ENCODE results near the gene IRF8. TPM values are rescaled to one million over a fixed set of nuclear protein-coding genes. Genes with fewer than 3 reads are reported as not detected.

Gene IRF8
- total RNA-seq, 1 experiment from 2014 or later = 0.28 TPM

DNA sequence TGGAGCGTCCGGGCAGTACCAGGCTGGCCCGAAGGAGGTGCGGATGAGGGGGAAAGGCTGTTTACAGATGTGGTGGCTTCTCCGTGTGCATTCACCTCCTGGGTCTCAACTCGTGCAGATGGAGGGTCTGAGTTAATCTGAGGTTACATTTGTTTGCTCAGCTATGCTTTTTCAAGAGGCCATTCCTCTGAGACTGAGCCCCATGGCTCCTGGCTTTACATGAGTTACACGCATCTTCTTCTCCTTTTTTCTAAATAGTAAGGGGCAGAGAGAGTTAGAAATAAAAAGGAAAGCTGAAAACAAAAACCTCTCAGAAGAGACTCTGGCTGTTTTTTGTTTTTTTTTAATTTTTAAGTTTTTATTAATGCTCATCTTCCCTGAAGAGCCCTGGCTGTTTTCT, 29.0 kb downstream of the IRF8 start:
- Mint-ChIP-seq H3K27ac (no peak overlapping the region; a peak in 1 of 7 replicates), H3K4me3 (no peak overlapping the region), H3K4me1 (peaks cover 16 to 24% of the 10 kb centered on the region in 2 experiments), H3K9me3 (no peaks in the 10 kb centered on the region), H3K36me3 (ENCODE audit: insufficient read depth in 1 of 3, low read depth in 3 of 3) (no peaks in the 10 kb centered on the region), H3K27me3 (ENCODE audit: low read depth) (peaks cover 2% of the 10 kb centered on the region)
- H2BK12ac ChIP-seq (ENCODE audit: insufficient read length, low read depth, low read length) = no peak overlapping the region
- no peaks in the 10 kb centered on the region for H3K79me1 ChIP-seq (ENCODE audit: insufficient read depth, low read depth, low read length, poor library complexity, severe bottlenecking)
- no peak overlapping the region for H2BK15ac ChIP-seq (ENCODE audit: low read depth, low read length)
- no peak overlapping the region for H4K91ac ChIP-seq (ENCODE audit: insufficient read length, low read depth, low read length)
- H4K5ac ChIP-seq (ENCODE audit: insufficient read length, low read depth, low read length) = no peak overlapping the region
- no peaks in the 10 kb centered on the region for H3K9me3 ChIP-seq (ENCODE audit: control insufficient read depth, low read depth, low read length)
- no peaks in the 10 kb centered on the region for H3K79me2 ChIP-seq (ENCODE audit: insufficient read depth, low read length)
- H3K23ac ChIP-seq (ENCODE audit: insufficient read length, low read depth, low read length) = no peak overlapping the region
- H3K4ac ChIP-seq (ENCODE audit: low read depth, low read length) = no peak overlapping the region
- H3K23me2 ChIP-seq (ENCODE audit: insufficient read length, low read depth, low read length, poor library complexity, severe bottlenecking) = no peaks in the 10 kb centered on the region
- H3T11ph ChIP-seq (ENCODE audit: low read length) = no peak overlapping the region
- H2BK120ac ChIP-seq (ENCODE audit: low read depth, low read length, poor library complexity, severe bottlenecking) = no peak overlapping the region
- no peaks in the 10 kb centered on the region for H3K27me3 ChIP-seq (ENCODE audit: insufficient read depth, low read length)
- TF ChIP-seq, protein P1, sequence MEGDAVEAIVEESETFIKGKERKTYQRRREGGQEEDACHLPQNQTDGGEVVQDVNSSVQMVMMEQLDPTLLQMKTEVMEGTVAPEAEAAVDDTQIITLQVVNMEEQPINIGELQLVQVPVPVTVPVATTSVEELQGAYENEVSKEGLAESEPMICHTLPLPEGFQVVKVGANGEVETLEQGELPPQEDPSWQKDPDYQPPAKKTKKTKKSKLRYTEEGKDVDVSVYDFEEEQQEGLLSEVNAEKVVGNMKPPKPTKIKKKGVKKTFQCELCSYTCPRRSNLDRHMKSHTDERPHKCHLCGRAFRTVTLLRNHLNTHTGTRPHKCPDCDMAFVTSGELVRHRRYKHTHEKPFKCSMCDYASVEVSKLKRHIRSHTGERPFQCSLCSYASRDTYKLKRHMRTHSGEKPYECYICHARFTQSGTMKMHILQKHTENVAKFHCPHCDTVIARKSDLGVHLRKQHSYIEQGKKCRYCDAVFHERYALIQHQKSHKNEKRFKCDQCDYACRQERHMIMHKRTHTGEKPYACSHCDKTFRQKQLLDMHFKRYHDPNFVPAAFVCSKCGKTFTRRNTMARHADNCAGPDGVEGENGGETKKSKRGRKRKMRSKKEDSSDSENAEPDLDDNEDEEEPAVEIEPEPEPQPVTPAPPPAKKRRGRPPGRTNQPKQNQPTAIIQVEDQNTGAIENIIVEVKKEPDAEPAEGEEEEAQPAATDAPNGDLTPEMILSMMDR (conservative IDR thresholded peaks at IDR 0.05) = no peak
- H3K4me2 ChIP-seq (ENCODE audit: insufficient read depth, insufficient read length, low read length) = no peak overlapping the region
- H4K20me1 ChIP-seq (ENCODE audit: control insufficient read depth, insufficient read depth, insufficient read length) = no peaks in the 10 kb centered on the region
- H2BK5ac ChIP-seq (ENCODE audit: insufficient read length, low read length) = no peak overlapping the region
- H2AFZ ChIP-seq (ENCODE audit: low read length) = no peak overlapping the region
- H2AK5ac ChIP-seq (ENCODE audit: insufficient read length, low read length) = no peak overlapping the region
- H3K18ac ChIP-seq (ENCODE audit: insufficient read length, low read depth, low read length) = no peak overlapping the region
- no peak overlapping the region for H4K8ac ChIP-seq (replicated peaks; ENCODE audit: insufficient read length, low read depth, low read length)
- H3K14ac ChIP-seq (ENCODE audit: insufficient read depth, low read length) = no peak overlapping the region
- WGBS (ENCODE audit: extremely low coverage, insufficient read length, low lambda C conversion rate) = no CpG with 5 or more reads among the region's 7 CpGs
- H3K27ac ChIP-seq (ENCODE audit: insufficient read length, low read depth, low read length) = no peak overlapping the region
- no peak overlapping the region for H3K56ac ChIP-seq (ENCODE audit: insufficient read length, low read depth, low read length)
- no peaks in the 10 kb centered on the region for H3K4me1 ChIP-seq (ENCODE audit: insufficient read depth, low read length)
- no peak for DNase-seq
- H2BK20ac ChIP-seq (ENCODE audit: low read depth, low read length, poor library complexity, severe bottlenecking) = no peak overlapping the region
- H3K9ac ChIP-seq (ENCODE audit: extremely low read depth, insufficient read length, low read length) = no peak overlapping the region

All from H9 (cell line).